Stomach smooth muscle (tissue), 2 donors: ENCODE results near the gene FSHB.
"Not testable (repeated sequence)": the region's sequence is repeated elsewhere in the genome, so short reads cannot be mapped to it uniquely, and the experiment has no call there.

ENCODE experiments used
- H3K27ac ChIP-seq: one replicate; pipeline ENCODE4 v1.7.0; 2013; ENCODE audit warnings: mild to moderate bottlenecking, low read length, inconsistent platforms
- H3K27me3 ChIP-seq, 2 donors: one replicate each; pipeline ENCODE4 v1.7.0; 2013; ENCODE audit warnings: low read length in 2 of 2; ENCODE audit not compliant: insufficient read depth in 2 of 2, control insufficient read depth in 1 of 2
- H3K36me3 ChIP-seq, 2 donors: one replicate each; pipeline ENCODE4 v1.7.0; 2013; ENCODE audit warnings: low read length in 2 of 2; ENCODE audit not compliant: control insufficient read depth in 2 of 2, insufficient read depth in 2 of 2
- H3K4me1 ChIP-seq: one replicate; pipeline ENCODE4 v1.7.0; 2013; ENCODE audit warnings: low read length; ENCODE audit not compliant: control insufficient read depth, insufficient read depth
- H3K4me3 ChIP-seq, 2 donors: one replicate each; pipeline ENCODE4 v1.7.0; 2013; ENCODE audit warnings: low read length in 2 of 2
- H3K9ac ChIP-seq, 2 donors: one replicate each; pipeline ENCODE4 v1.7.0; 2013; ENCODE audit warnings: low read length in 2 of 2, mild to moderate bottlenecking in 1 of 2
- H3K9me3 ChIP-seq, 2 donors: one replicate each; pipeline ENCODE4 v1.7.0; 2013; ENCODE audit warnings: low read length in 2 of 2; ENCODE audit not compliant: control insufficient read depth in 2 of 2
- donor health status: healthy.
- donor health status: Pancreatic carcinoma.

The FSHB gene

DNA sequence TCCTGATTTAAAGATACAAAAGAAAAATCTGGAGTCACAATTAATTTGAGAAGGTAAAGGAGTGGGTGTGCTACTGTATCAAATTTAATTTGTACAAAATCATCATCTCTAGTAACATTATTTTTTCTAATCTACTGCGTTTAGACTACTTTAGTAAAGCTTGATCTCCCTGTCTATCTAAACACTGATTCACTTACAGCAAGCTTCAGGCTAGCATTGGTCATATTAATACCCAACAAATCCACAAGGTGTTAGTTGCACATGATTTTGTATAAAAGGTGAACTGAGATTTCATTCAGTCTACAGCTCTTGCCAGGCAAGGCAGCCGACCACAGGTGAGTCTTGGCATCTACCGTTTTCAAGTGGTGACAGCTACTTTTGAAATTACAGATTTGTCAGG lies at the start of gene FSHB:
TSS of gene FSHB (plus strand) at position 301 of the 400 bp plus-strand sequence. CDS start 889 bp downstream, outside the sequence.
- Histone ChIP-seq H3K27ac (no peak within 1 kb of the TSS), H3K4me3 (no peak within 1 kb of the TSS), H3K36me3 (no peaks in the 10 kb centered on the region), H3K9me3 (peaks cover 0 to 5% of the 10 kb centered on the region in 2 donors), H3K4me1 (no peaks in the 10 kb centered on the region), H3K27me3 (no peaks in the 10 kb centered on the region), H3K9ac (no peak within 1 kb of the TSS)

DNA sequence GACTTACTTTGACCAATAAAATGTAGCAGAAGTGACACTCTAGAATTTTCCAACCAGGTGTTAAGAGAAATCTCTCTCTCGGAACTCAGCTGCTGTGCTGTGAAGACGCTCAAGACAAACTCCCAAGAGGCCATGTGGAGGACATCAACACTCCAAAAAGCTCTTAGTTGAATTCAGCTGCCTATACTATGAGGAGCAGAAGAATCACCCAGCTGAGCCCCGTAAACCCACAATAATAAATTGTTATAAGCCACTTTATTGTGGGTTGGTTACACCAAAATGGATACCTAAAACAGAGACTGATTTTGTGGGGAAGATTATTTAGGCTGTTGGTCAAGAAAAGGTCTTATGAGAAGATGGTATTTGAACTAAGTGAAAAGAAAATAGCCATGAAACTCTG lies 44.1 kb upstream of the FSHB start:
- no peak overlapping the region for H3K4me3 ChIP-seq
- H3K36me3 ChIP-seq = no peaks in the 10 kb centered on the region
- H3K9me3 ChIP-seq = peaks cover 0 to 11% of the 10 kb centered on the region in 2 donors
- no peak overlapping the region for H3K9ac ChIP-seq
- H3K4me1 ChIP-seq = no peaks in the 10 kb centered on the region
- no peak overlapping the region for H3K27ac ChIP-seq
- H3K27me3 ChIP-seq = no peaks in the 10 kb centered on the region

DNA sequence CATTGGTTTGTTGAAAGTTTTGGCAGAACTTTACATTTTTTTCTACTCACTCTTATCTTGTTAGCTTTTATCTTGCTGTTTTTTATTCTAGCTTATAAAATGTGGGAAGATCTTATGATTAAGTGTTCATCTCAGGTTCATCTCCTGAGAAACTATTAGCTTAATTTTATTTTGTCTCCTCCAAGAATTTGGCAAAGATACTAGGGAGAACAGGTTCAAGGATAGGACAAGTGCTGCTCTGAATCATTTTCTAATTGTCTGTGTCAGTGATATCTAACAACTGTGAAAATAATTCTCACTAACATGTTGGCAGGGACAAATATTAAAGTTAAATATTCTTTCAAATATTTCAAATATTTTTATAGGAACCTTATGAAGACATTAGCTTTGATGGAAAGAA lies 38.2 kb upstream of the FSHB start:
- Histone ChIP-seq H3K9me3 (no peaks in the 10 kb centered on the region), H3K4me1 (peaks cover 4% of the 10 kb centered on the region), H3K36me3 (no peaks in the 10 kb centered on the region), H3K27me3 (no peaks in the 10 kb centered on the region), H3K27ac (no peak overlapping the region), H3K9ac (no peak overlapping the region), H3K4me3 (no peak overlapping the region)

DNA sequence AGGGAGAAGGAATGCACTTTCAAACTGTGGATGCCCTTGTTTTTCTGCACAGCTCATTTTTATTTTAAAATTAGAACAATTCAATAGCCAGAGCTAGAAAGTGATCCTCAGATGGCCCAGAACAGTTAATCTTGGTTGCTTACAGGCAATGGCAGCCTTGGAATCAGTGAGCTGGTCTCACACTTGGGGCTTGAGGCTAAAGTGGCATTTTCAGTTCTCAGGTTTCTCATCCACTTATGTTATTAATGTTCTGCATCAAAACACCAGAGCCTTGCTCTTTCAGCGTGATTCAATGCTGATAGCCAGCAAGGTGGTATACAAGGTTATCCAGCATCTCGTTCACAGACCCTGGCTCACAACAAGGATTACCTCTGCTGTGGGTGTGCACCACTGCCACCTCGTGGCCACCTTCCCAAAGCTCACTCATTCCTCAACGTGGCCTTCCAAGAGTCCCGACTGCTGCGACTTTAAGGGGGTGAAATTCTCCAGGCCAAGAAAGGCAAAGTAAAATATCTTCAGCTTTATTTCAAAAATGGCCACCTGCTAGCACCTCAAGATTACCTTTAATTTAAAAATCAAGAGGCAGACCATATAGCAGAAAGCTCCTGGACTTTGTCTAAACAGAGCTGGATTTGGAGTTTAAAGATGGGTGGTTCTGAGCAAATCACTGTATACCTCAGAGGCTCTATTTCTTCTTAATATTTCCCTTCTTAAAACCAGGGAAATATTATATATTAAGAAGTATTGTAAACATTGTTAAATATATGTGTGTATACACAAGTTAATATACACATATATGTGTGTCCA lies 34.2 kb upstream of the FSHB start:
- H3K4me1 ChIP-seq = peaks cover 4% of the 10 kb centered on the region
- H3K27me3 ChIP-seq = no peaks in the 10 kb centered on the region
- no peaks in the 10 kb centered on the region for H3K36me3 ChIP-seq
- H3K9me3 ChIP-seq = peaks cover 0 to 3% of the 10 kb centered on the region in 2 donors
- no peak overlapping the region for H3K9ac ChIP-seq
- no peak overlapping the region for H3K4me3 ChIP-seq
- H3K27ac ChIP-seq = no peak overlapping the region

DNA sequence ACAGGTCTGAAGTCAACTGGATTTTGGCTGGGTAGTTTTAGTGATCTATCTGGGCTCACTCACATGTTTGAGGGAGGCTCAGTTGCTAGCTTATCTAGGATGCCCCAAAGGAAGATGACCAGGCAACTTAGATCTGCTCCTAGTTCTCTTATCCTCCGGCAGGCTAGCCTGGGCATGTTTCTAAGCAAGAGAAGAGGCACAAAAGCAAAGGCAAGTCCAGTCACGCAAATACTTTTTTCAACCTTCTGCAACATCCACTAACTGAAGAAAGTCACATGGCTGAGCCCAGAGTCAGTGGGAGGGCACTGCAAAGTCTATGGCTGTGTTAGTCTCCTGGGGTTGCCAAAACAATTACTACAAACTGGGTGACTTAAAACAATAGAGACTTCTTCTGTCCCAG lies 32.9 kb upstream of the FSHB start:
- H3K9ac ChIP-seq = no peak overlapping the region
- H3K4me3 ChIP-seq = no peak overlapping the region
- H3K27me3 ChIP-seq = no peaks in the 10 kb centered on the region
- no peak overlapping the region for H3K27ac ChIP-seq
- H3K9me3 ChIP-seq = peaks cover 0 to 3% of the 10 kb centered on the region in 2 donors
- H3K36me3 ChIP-seq = no peaks in the 10 kb centered on the region
- peaks cover 4% of the 10 kb centered on the region for H3K4me1 ChIP-seq

DNA sequence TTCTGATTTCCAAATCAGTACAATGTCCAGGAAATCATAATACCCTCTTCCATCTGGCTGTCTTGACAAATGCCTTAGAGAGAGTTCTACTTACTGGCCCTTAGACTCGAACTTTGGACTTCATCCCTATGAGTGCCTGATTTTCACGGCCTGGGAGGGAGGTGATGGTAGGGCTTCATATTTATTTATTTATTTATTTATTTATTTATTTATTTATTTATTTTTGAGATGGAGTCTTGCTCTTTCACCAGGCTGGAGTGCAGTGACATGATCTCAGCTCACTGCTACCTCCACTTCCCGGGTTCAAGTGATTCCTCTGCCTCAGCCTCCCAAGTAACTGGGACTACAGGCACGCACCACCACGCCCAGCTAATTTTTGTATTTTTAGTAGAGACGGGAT lies 27.8 kb upstream of the FSHB start:
- H3K4me3 ChIP-seq = not testable (repeated sequence)

DNA sequence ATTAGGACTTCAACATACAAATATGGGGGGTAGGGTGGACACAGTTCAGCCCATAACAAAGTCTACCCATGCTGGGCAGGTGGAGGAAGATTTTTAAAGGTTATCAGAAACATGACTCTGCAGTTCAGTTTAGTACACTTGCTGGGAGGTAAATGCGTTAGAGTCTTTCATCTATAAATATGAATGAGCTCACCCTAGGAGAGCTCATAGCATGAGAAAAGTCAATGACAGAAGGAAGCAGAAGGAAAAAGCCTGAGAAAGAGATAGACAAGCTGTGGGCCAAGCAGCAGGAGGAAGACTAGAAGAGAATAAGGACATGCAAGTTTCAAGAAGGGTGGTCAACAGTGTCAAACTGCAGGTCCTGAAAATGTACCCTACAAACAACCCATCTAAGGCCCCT lies 27.0 kb upstream of the FSHB start:
- H3K4me3 ChIP-seq = no peak overlapping the region
- no peak overlapping the region for H3K9ac ChIP-seq
- H3K27ac ChIP-seq = no peak overlapping the region
- no peaks in the 10 kb centered on the region for H3K27me3 ChIP-seq
- peaks cover 0 to 3% of the 10 kb centered on the region in 2 donors for H3K9me3 ChIP-seq
- no peaks in the 10 kb centered on the region for H3K36me3 ChIP-seq
- no peaks in the 10 kb centered on the region for H3K4me1 ChIP-seq

More for the DNA sequence above, 27.8 kb upstream of the FSHB start:
- H3K27ac ChIP-seq, H3K4me1 ChIP-seq, H3K9ac ChIP-seq, H3K9me3 ChIP-seq, H3K27me3 ChIP-seq, H3K36me3 ChIP-seq: not testable (repeated sequence)

DNA sequence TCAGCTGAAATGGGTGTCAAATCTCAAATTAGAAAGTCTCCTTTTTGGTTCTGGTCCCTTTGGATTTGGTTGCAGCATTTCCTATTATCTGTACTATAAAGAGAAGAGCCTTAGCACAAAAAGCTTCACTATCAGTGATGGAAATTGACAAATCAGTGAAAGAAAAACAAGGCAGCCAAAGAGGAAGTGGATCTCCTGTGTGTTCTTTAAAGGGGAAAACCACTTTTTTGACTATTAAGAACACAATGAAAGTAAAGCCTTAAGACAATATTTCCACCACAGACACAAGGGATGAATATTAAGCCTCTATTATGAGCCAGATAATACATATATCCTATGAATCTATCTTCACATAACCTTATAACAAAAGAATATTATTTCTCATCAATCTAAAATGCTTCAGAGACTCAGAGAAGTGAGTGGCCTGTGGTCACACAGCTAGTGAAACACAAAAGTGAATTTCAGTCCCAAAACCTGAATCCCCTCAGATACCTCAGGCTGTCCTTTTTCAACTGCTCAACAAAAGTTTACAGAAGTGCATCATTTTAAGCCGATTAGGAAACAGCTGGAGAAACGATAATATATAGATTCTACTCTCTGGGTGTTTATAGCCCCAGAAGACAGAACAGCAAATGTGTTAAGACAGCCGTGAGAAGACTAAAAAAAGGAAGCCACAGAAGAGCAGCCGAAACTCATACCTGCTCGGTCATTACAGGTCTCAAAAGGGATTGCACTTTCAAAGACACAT lies 24.4 kb upstream of the FSHB start:
- H3K36me3 ChIP-seq = no peaks in the 10 kb centered on the region
- no peaks in the 10 kb centered on the region for H3K4me1 ChIP-seq
- H3K9ac ChIP-seq = no peak overlapping the region
- no peaks in the 10 kb centered on the region for H3K27me3 ChIP-seq
- H3K4me3 ChIP-seq = no peak overlapping the region
- H3K27ac ChIP-seq = no peak overlapping the region
- H3K9me3 ChIP-seq = no peaks in the 10 kb centered on the region

DNA sequence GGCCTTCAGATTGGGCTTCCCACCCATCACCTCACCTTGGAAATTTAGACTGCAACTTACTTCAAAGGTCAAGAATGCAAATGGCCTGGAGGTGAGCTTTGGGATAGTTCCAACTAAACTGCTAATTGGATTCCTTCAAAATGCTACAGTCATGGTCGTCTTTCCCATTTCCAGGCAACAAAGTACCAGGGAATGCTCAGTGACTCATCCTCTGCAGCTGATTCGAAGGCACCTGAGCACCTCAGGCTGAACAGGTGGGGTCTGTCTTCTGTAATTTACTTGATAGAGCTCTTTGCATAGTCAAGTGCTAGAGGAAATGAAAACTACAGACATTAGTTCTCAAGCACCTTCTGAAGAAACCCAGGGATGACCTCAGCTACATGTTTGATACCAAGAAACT lies 20.5 kb upstream of the FSHB start:
- H3K4me1 ChIP-seq = no peaks in the 10 kb centered on the region
- no peak overlapping the region for H3K27ac ChIP-seq
- H3K4me3 ChIP-seq = no peak overlapping the region
- no peaks in the 10 kb centered on the region for H3K36me3 ChIP-seq
- H3K9ac ChIP-seq = no peak overlapping the region
- H3K27me3 ChIP-seq = no peaks in the 10 kb centered on the region
- H3K9me3 ChIP-seq = no peaks in the 10 kb centered on the region

DNA sequence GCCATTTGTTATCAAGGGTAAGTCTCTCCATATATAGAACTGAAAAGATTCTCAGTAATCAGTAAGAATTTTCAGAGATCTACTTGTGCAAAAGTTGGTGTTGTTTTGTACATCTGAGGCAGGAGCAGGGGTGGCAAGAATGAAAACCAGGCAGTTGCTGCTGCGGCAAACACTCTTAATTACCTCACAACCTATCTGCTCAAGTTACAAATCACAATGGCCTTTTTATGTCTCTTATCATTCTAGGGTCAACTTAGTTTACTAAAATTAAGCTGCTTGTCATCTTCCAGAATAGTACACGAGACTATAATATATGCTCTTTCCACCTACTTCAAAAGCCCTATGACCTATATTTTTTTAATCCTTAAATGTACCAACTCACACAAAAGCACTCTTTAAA lies 14.3 kb upstream of the FSHB start:
- no peak overlapping the region for H3K9ac ChIP-seq

DNA sequence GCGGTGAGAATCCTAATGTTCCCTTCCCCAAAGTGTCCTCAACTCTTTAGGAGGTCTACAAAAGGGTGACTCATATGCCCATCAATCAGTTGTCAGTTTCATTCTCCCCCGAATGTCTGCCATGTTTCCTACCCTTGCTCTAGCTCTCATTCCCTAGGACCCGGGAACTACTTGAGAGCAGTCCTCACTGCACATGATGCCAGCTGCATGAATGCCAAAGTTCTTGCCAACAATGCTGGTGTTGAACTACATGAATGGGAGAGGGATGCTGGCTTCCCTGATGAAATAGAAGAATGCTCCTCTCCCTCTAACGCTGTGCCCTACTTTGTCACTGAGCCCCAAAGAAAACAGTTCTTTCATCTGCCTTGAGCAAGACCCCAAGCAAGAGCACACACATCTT lies 12.5 kb upstream of the FSHB start:
- Histone ChIP-seq H3K9me3 (no peaks in the 10 kb centered on the region), H3K4me1 (no peaks in the 10 kb centered on the region), H3K4me3 (no peak overlapping the region), H3K36me3 (no peaks in the 10 kb centered on the region), H3K27ac (no peak overlapping the region), H3K9ac (no peak overlapping the region), H3K27me3 (no peaks in the 10 kb centered on the region)

More for the DNA sequence above, 14.3 kb upstream of the FSHB start:
- Histone ChIP-seq H3K4me1 (no peaks in the 10 kb centered on the region), H3K9me3 (no peaks in the 10 kb centered on the region), H3K36me3 (no peaks in the 10 kb centered on the region), H3K27me3 (no peaks in the 10 kb centered on the region), H3K27ac (no peak overlapping the region), H3K4me3 (no peak overlapping the region)
